Transverse colon (tissue), 4 donors: Measurements from ENCODE around the gene PIAS1. TPM values are rescaled to one million over a fixed set of nuclear protein-coding genes. Genes with fewer than 3 reads are reported as not detected.

ENCODE experiments used
- DNase-seq: peaks from one replicate; pipeline ENCODE4 v3.0.0-alpha.2; 2019
- H3K27ac ChIP-seq, 4 donors: fragments of 200-600 bp; sonication (generic); 2 replicates each; pipeline ENCODE4 v1.5.1; 2016 to 2018; ENCODE audit warnings: inconsistent platforms in 4 of 4
- H3K27me3 ChIP-seq: fragments of 200-600 bp; sonication (generic); 2 replicates; pipeline ENCODE4 v1.5.1; 2017; ENCODE audit warnings: inconsistent platforms
- H3K36me3 ChIP-seq, 4 donors: fragments of 200-600 bp; sonication (generic); 2 replicates each; pipeline ENCODE4 v1.5.1; 2017 to 2019; ENCODE audit warnings: inconsistent platforms in 4 of 4
- H3K4me1 ChIP-seq, 4 donors: fragments of 200-600 bp; sonication (generic); 2 replicates each; pipeline ENCODE4 v1.5.1; 2017 to 2020; ENCODE audit warnings: inconsistent platforms in 4 of 4
- H3K4me3 ChIP-seq, 4 donors: fragments of 200-600 bp; sonication (generic); 1 replicate in 1 of 4; 2 replicates in 3 of 4; pipeline versions ENCODE4 v1.5.1 to v1.6.1; 2017 to 2019; ENCODE audit warnings: inconsistent platforms in 4 of 4
- H3K9me3 ChIP-seq, 2 donors: fragments of 200-600 bp; sonication (generic); 2 replicates each; pipeline ENCODE4 v1.5.1; 2017 to 2019; ENCODE audit warnings: inconsistent platforms in 2 of 2
- EP300 ChIP-seq: sonication (generic); formaldehyde crosslinking; IDR thresholded peaks from one replicate; pipeline ENCODE4 v1.6.1; 2017; ENCODE audit warnings: antibody characterized with exemption, low read depth
- POLR2A ChIP-seq: fragments of 450-650 bp; IDR thresholded peaks from one replicate; pipeline ENCODE4 v1.6.1; 2016; ENCODE audit warnings: antibody characterized with exemption, mild to moderate bottlenecking, moderate library complexity
- POLR2AphosphoS5 ChIP-seq, 3 donors: sonication (generic); formaldehyde crosslinking; IDR thresholded peaks; one replicate each; pipeline ENCODE4 v1.6.1; 2016; ENCODE audit warnings: antibody characterized with exemption in 3 of 3
- WGBS, 2 donors: methylation state at CpG; one replicate each; pipeline ENCODE4 v1.1.5; 2018; ENCODE audit warnings: low coverage in 1 of 2; 5-methylcytosine and 5-hydroxymethylcytosine counted together
- in situ Hi-C, 4 donors: fragments of 200-750 bp; cut with MboI; loops; one replicate each; pipeline versions ENCODE4 v1.15.0 to v1.15.1; 2017; ENCODE audit warnings: low sequenced_read_pairs in 3 of 4, low pct_ligation_motif_present in 1 of 4, low pct_unique_long_range_greater_than_20kb in 1 of 4
- intact Hi-C: fragments of 100-400 bp; cut with DNase I; formaldehyde crosslinking; loops from one replicate; pipeline ENCODE4 v1.15.1; 2023; ENCODE audit warnings: low total_unique reads
- total RNA-seq, 4 donors: library from RNA; depleted of rRNA; stranded (reverse); fragments of >200 nt; gene quantifications; one replicate each; pipeline ENCODE4 v1.1.0, GENCODE V29; 2016
- TF ChIP-seq, protein P1 (sequence below), 5 experiments: fragments of 200-600 bp in 3 of 5; fragments of 450-650 bp in 2 of 5; sonication (generic) in 3 of 5; IDR thresholded peaks; 1 replicate in 2 of 5; 2 replicates in 3 of 5; pipeline ENCODE4 v1.5.1; 2016 to 2017; ENCODE audit warnings: antibody characterized with exemption in 5 of 5, inconsistent platforms in 3 of 5, mild to moderate bottlenecking in 2 of 5, moderate library complexity in 1 of 5

The PIAS1 gene
- total RNA-seq, 4 donors from 2014 or later = 34.0 to 141 (median 55.4) TPM

DNA sequence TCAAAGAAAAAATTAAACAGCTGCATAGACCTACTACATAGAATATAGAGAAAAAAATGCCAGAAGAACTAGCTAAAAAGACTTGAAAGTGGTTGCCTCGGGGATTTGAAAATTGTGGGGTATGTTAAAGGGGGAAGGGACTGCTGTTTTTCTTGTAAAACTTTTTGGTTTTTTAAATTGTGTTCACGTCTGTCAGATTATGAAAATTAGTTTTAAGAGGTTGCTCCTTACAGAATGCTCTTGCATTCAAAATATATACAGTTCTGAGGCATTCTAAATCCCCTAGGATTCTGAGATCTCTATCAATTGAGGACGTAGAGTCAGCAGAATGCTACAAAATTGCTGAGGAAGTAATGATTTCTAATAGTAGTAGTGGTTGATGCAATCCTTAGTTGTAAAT is 28.6 kb downstream of the PIAS1 start:
- in situ Hi-C loops (no loop called here), intact Hi-C loops (no loop called here)
- Histone ChIP-seq H3K27ac (no peak overlapping the region), H3K4me1 (peaks cover 2 to 69% (median 20%) of the 10 kb centered on the region in 4 donors), H3K9me3 (no peaks in the 10 kb centered on the region), H3K27me3 (no peaks in the 10 kb centered on the region), H3K36me3 (no peaks in the 10 kb centered on the region), H3K4me3 (no peak overlapping the region)
- no peak for DNase-seq
- TF ChIP-seq, protein P1, sequence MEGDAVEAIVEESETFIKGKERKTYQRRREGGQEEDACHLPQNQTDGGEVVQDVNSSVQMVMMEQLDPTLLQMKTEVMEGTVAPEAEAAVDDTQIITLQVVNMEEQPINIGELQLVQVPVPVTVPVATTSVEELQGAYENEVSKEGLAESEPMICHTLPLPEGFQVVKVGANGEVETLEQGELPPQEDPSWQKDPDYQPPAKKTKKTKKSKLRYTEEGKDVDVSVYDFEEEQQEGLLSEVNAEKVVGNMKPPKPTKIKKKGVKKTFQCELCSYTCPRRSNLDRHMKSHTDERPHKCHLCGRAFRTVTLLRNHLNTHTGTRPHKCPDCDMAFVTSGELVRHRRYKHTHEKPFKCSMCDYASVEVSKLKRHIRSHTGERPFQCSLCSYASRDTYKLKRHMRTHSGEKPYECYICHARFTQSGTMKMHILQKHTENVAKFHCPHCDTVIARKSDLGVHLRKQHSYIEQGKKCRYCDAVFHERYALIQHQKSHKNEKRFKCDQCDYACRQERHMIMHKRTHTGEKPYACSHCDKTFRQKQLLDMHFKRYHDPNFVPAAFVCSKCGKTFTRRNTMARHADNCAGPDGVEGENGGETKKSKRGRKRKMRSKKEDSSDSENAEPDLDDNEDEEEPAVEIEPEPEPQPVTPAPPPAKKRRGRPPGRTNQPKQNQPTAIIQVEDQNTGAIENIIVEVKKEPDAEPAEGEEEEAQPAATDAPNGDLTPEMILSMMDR (IDR thresholded peaks at IDR 0.05) = no peak
- TF ChIP-seq POLR2AphosphoS5 (IDR thresholded peaks at IDR 0.05) = no peak
- TF ChIP-seq POLR2A = no peak
- TF ChIP-seq EP300 = no peak
- 68 to 73% methylated on average over 2 to 3 of the region's 3 CpGs for WGBS, 2 donors

DNA sequence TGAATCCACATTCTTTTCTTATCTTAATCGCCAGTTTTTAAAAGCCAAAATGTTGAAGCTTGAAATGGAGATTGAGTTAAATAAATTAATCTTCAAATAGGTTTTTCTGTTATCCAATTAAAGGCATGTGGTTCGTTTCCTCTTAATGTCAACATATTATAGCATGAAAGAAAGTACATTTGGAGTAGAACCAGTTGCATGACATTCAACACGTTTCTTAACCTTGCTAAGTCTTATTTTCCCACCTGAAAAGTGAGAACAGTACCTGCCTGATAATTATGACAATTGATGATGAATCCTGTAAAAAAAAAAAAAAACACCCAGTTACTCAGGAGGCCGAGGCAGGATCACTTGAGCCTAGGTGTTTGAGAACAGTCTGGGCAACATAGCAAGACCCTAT is 29.3 kb downstream of the PIAS1 start:
- Histone ChIP-seq H3K27ac (no peak overlapping the region), H3K36me3 (no peaks in the 10 kb centered on the region), H3K4me3 (no peak overlapping the region), H3K4me1 (peaks cover 2 to 62% (median 16%) of the 10 kb centered on the region in 4 donors), H3K27me3 (no peaks in the 10 kb centered on the region), H3K9me3 (no peaks in the 10 kb centered on the region)
- DNase-seq = no peak
- intact Hi-C loops (no loop called here), in situ Hi-C loops (no loop called here)
- no peak for TF ChIP-seq POLR2AphosphoS5 (IDR thresholded peaks at IDR 0.05)
- TF ChIP-seq, protein P1 (IDR thresholded peaks at IDR 0.05) = no peak
- no peak for TF ChIP-seq EP300
- no peak for TF ChIP-seq POLR2A
- 88 to 90% methylated on average over 4 of the region's 4 CpGs for WGBS, 2 donors

DNA sequence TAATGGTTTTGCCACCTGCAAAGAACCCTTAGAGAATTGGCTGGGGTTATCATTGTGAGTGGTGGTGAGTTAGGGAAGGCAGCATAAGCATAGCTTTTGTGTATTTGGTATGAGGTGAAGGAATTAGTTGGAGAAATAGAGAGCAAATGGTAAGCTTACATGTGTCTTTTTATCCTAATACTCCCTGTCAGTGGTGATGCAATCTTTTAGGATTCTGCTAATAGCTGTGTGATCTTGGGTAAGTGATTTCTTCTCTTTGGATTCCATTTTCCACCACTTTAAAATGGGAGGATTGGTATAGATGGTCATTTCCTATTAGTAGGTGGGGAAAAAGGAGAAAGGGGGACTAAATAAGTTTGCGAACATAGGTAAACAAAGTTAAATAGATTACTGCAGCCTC is 30.9 kb downstream of the PIAS1 start:
- H3K4me1 ChIP-seq = peaks cover 2 to 60% (median 16%) of the 10 kb centered on the region in 4 donors
- WGBS, 2 donors = 95 to 100% methylated on average over 1 of the region's 1 CpG
- H3K27ac ChIP-seq = no peak overlapping the region
- intact Hi-C loops = no loop called here
- H3K4me3 ChIP-seq = no peak overlapping the region
- H3K9me3 ChIP-seq = no peaks in the 10 kb centered on the region
- TF ChIP-seq POLR2AphosphoS5 (IDR thresholded peaks at IDR 0.05) = no peak
- no peak for TF ChIP-seq EP300
- no peak for TF ChIP-seq POLR2A
- TF ChIP-seq, protein P1 (IDR thresholded peaks at IDR 0.05) = no peak
- DNase-seq = no peak
- H3K27me3 ChIP-seq = no peaks in the 10 kb centered on the region
- in situ Hi-C loops = no loop called here
- no peaks in the 10 kb centered on the region for H3K36me3 ChIP-seq

DNA sequence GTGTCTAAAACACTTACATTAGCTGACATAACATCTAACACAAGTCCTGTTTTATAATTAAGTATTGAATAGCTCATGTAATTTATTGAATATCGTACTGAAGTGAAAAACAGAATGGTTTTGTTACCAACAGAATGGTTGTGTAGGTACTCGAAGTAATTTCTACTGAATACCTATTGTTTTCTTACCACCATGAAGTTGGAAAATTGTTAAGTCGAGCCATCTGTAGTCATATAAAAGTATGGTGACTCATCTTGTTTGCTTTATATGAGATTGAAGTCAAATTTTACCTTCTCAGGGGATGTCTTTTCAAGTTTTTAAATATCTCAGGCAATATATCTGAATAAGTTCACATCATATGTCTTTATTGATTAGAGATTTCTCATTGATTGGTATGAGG is 37.6 kb downstream of the PIAS1 start:
- Histone ChIP-seq H3K27me3 (no peaks in the 10 kb centered on the region), H3K4me3 (no peak overlapping the region), H3K9me3 (peaks cover 6 to 8% of the 10 kb centered on the region in 2 donors), H3K4me1 (peaks cover 0 to 8% (median 0%) of the 10 kb centered on the region in 4 donors), H3K27ac (no peak overlapping the region), H3K36me3 (peaks cover 0 to 4% (median 1%) of the 10 kb centered on the region in 4 donors)
- 75 to 81% methylated on average over 3 of the region's 3 CpGs for WGBS, 2 donors
- in situ Hi-C loops = no loop called here
- TF ChIP-seq POLR2A = no peak
- no peak for TF ChIP-seq POLR2AphosphoS5 (IDR thresholded peaks at IDR 0.05)
- TF ChIP-seq, protein P1 (IDR thresholded peaks at IDR 0.05) = no peak
- TF ChIP-seq EP300 = no peak
- DNase-seq = no peak
- intact Hi-C loops = no loop called here
